ENCODE data around the gene PAFAH2. TPM values are rescaled to one million over a fixed set of nuclear protein-coding genes. Genes with fewer than 3 reads are reported as not detected.

The PAFAH2 gene
- total RNA-seq, 1 experiment from 2014 or later, result 6.7 TPM

- Histone ChIP-seq H3K27ac (ENCODE audit: low read depth, low read length, poor library complexity, severe bottlenecking) (no peak overlapping the region), H3K36me3 (ENCODE audit: insufficient read depth, low read length, poor library complexity, severe bottlenecking) (no peaks in the 10 kb centered on the region), H3K9me3 (ENCODE audit: low read depth, low read length, poor library complexity, severe bottlenecking) (no peaks in the 10 kb centered on the region), H3K4me3 (ENCODE audit: low read depth, low read length, poor library complexity, severe bottlenecking) (no peak overlapping the region), H3K4me1 (ENCODE audit: insufficient read depth, low read length, poor library complexity, severe bottlenecking) (no peaks in the 10 kb centered on the region), H3K27me3 (replicated peaks; ENCODE audit: insufficient read depth, low read depth, low read length, poor library complexity) (no peaks in the 10 kb centered on the region)
- ChIA-PET POLR2A (ENCODE audit: low non-redundant PET) (no interaction called here), CTCF (no interaction called here)
- no peak for DNase-seq (ENCODE audit: low spot score)
- intact Hi-C loops (cut with micrococcal nuclease; ENCODE audit: unreplicated experiment), result loop anchor here (10.0 kb wide), 1 partner anchor 156 kb away; no protein-coding TSS in a partner anchor
- no peak for TF ChIP-seq EZH2 (IDR thresholded peaks at IDR 0.05; ENCODE audit: borderline replicate concordance, low read depth, low read length, poor library complexity, severe bottlenecking)
- TF ChIP-seq CTCF (conservative IDR thresholded peaks at IDR 0.05; ENCODE audit: low read depth, low read length), result no peak
- no TSS peak for BruUV-seq (replicated peaks)
Observed at GRCh38 chr1:25990702-25991395, 7.0 kb downstream of the PAFAH2 start.

GRCh38 chr1:25990251-25990650 lies 7.6 kb downstream of the PAFAH2 start:
- Histone ChIP-seq H3K27me3 (replicated peaks; ENCODE audit: insufficient read depth, low read depth, low read length, poor library complexity) (no peaks in the 10 kb centered on the region), H3K9me3 (ENCODE audit: low read depth, low read length, poor library complexity, severe bottlenecking) (no peaks in the 10 kb centered on the region), H3K27ac (ENCODE audit: low read depth, low read length, poor library complexity, severe bottlenecking) (no peak overlapping the region), H3K36me3 (ENCODE audit: insufficient read depth, low read length, poor library complexity, severe bottlenecking) (no peaks in the 10 kb centered on the region), H3K4me3 (ENCODE audit: low read depth, low read length, poor library complexity, severe bottlenecking) (no peak overlapping the region), H3K4me1 (ENCODE audit: insufficient read depth, low read length, poor library complexity, severe bottlenecking) (no peaks in the 10 kb centered on the region)
- DNase-seq (ENCODE audit: low spot score), result no peak
- no peak for TF ChIP-seq CTCF (conservative IDR thresholded peaks at IDR 0.05; ENCODE audit: low read depth, low read length)
- no peak for TF ChIP-seq EZH2 (IDR thresholded peaks at IDR 0.05; ENCODE audit: borderline replicate concordance, low read depth, low read length, poor library complexity, severe bottlenecking)
- no TSS peak for BruUV-seq (replicated peaks)
- ChIA-PET CTCF (interaction anchor here (1.2 kb wide), 1 partner anchor 95 kb away, joined by 3 read pairs; no protein-coding TSS in a partner anchor), POLR2A (ENCODE audit: low non-redundant PET) (no interaction called here)
- intact Hi-C loops (cut with micrococcal nuclease; ENCODE audit: unreplicated experiment), result loop anchor here (10.0 kb wide), 1 partner anchor 155 kb away; no protein-coding TSS in a partner anchor

GRCh38 chr1:25989440-25990234 lies 8.2 kb downstream of the PAFAH2 start:
- Histone ChIP-seq H3K4me1 (ENCODE audit: insufficient read depth, low read length, poor library complexity, severe bottlenecking) (no peaks in the 10 kb centered on the region), H3K27me3 (replicated peaks; ENCODE audit: insufficient read depth, low read depth, low read length, poor library complexity) (no peaks in the 10 kb centered on the region), H3K9me3 (ENCODE audit: low read depth, low read length, poor library complexity, severe bottlenecking) (no peaks in the 10 kb centered on the region), H3K36me3 (ENCODE audit: insufficient read depth, low read length, poor library complexity, severe bottlenecking) (no peaks in the 10 kb centered on the region), H3K27ac (ENCODE audit: low read depth, low read length, poor library complexity, severe bottlenecking) (no peak overlapping the region), H3K4me3 (ENCODE audit: low read depth, low read length, poor library complexity, severe bottlenecking) (no peak overlapping the region)
- intact Hi-C loops (cut with micrococcal nuclease; ENCODE audit: unreplicated experiment), result loop anchor here (10.0 kb wide), 1 partner anchor 155 kb away; no protein-coding TSS in a partner anchor
- ChIA-PET POLR2A (ENCODE audit: low non-redundant PET) (no interaction called here), CTCF (interaction anchor here (1.2 kb wide), 1 partner anchor 94 kb away, joined by 3 read pairs; no protein-coding TSS in a partner anchor)
- no TSS peak for BruUV-seq (replicated peaks)
- TF ChIP-seq EZH2 (IDR thresholded peaks at IDR 0.05; ENCODE audit: borderline replicate concordance, low read depth, low read length, poor library complexity, severe bottlenecking) (no peak), CTCF (conservative IDR thresholded peaks at IDR 0.05; ENCODE audit: low read depth, low read length) (no peak)
- DNase-seq (ENCODE audit: low spot score), result no peak

All from A673 (cell line).